Activated B cell treated with CpG ODN at 0.5 μM for 24 hours (primary cell): ENCODE measurements around the gene RCOR2. TPM values are rescaled to one million over a fixed set of nuclear protein-coding genes. Genes with fewer than 3 reads are reported as not detected.

Experiments
- ATAC-seq: fragments of 200-7000 bp; cut with Tn5 transposase; one replicate; pipeline ENCODE4 v1.10.0; 2021; ENCODE audit warnings: low read depth, mild to moderate bottlenecking, moderate library complexity
- CTCF ChIA-PET: fragments of 350-600 bp; sonication (Branson Sonifier 250); formaldehyde crosslinking; loops from one replicate; lab custom pipeline; 2021; ENCODE audit warnings: antibody characterized with exemption; lab: Charles Lee
- POLR2A ChIA-PET: fragments of 350-600 bp; sonication (Branson Sonifier 250); formaldehyde crosslinking; loops from one replicate; lab custom pipeline; 2021; ENCODE audit warnings: antibody characterized with exemption; lab: Charles Lee
- DNase-seq: peaks from one replicate; pipeline ENCODE4 v3.0.0; 2022
- H3K27ac Mint-ChIP-seq: one replicate; pipeline ENCODE4 v1.8.0; 2020; ENCODE audit warnings: mixed read lengths
- H3K27me3 Mint-ChIP-seq: one replicate; pipeline ENCODE4 v1.8.0; 2021; ENCODE audit warnings: mixed read lengths
- H3K36me3 Mint-ChIP-seq: one replicate; pipeline ENCODE4 v1.8.0; 2021; ENCODE audit warnings: low read depth, mixed read lengths
- H3K4me1 Mint-ChIP-seq: one replicate; pipeline ENCODE4 v1.8.0; 2021; ENCODE audit warnings: mixed read lengths
- H3K4me3 Mint-ChIP-seq: one replicate; pipeline ENCODE4 v1.8.0; 2020; ENCODE audit warnings: mild to moderate bottlenecking, mixed read lengths
- H3K9me3 Mint-ChIP-seq: one replicate; pipeline ENCODE4 v1.8.0; 2020; ENCODE audit warnings: mixed read lengths
- intact Hi-C: fragments of 100-400 bp; cut with micrococcal nuclease; formaldehyde crosslinking; loops from one replicate; pipeline ENCODE4 v1.15.1; 2024
- total RNA-seq: library from RNA; stranded (reverse); gene quantifications from 2 replicates; pipeline ENCODE4 v1.2.3, GENCODE V29; 2022
- TF ChIP-seq, protein P1 (sequence below): fragments of 200-600 bp; IDR thresholded peaks from one replicate; pipeline ENCODE4 v1.8.0; 2022; ENCODE audit warnings: antibody characterized with exemption, mild to moderate bottlenecking

RCOR2 gene
- total RNA-seq, 1 donor from 2014 or later: not detected

DNA sequence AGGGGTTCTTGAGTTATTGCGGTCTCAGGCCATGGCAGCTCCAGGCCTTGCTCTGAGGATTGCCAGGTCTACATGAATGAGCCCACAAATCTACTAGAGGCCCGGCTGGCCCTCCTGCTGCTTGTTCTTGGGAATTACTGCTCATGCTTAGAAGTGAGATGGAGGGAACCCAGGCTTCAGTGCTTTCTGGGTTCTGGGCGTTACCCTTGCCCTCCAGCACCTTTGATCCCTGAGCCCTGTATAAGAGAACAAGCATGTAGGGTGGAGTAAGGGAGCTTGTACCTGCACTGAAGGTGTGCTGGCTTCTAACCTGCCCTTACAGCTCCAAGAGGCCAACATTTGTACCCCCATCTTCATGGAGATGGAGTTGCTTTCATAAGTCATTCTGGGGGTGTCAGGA is 25.8 kb upstream of the RCOR2 start:
- no peak for DNase-seq
- no peaks in the 10 kb centered on the region for H3K27me3 Mint-ChIP-seq
- peaks cover 41% of the 10 kb centered on the region for H3K4me1 Mint-ChIP-seq
- H3K36me3 Mint-ChIP-seq: peaks cover 19% of the 10 kb centered on the region
- ChIA-PET CTCF (interaction anchor here (1.1 to 6.3 kb wide), 2 partner anchors 105 to 463 kb away, joined by 3 to 130 read pairs; partner anchors contain the start of gene MARK2), POLR2A (interaction anchor here (0.6 kb wide), 1 partner anchor 16 kb away, joined by 3 read pairs; no protein-coding TSS in a partner anchor)
- no peak overlapping the region for H3K27ac Mint-ChIP-seq
- TF ChIP-seq, protein P1, sequence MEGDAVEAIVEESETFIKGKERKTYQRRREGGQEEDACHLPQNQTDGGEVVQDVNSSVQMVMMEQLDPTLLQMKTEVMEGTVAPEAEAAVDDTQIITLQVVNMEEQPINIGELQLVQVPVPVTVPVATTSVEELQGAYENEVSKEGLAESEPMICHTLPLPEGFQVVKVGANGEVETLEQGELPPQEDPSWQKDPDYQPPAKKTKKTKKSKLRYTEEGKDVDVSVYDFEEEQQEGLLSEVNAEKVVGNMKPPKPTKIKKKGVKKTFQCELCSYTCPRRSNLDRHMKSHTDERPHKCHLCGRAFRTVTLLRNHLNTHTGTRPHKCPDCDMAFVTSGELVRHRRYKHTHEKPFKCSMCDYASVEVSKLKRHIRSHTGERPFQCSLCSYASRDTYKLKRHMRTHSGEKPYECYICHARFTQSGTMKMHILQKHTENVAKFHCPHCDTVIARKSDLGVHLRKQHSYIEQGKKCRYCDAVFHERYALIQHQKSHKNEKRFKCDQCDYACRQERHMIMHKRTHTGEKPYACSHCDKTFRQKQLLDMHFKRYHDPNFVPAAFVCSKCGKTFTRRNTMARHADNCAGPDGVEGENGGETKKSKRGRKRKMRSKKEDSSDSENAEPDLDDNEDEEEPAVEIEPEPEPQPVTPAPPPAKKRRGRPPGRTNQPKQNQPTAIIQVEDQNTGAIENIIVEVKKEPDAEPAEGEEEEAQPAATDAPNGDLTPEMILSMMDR: no peak
- no peak overlapping the region for H3K4me3 Mint-ChIP-seq
- no peaks in the 10 kb centered on the region for H3K9me3 Mint-ChIP-seq
- intact Hi-C loops: loop anchor here (10.0 kb wide), 1 partner anchor 468 kb away; no protein-coding TSS in a partner anchor
- no peak for ATAC-seq

DNA sequence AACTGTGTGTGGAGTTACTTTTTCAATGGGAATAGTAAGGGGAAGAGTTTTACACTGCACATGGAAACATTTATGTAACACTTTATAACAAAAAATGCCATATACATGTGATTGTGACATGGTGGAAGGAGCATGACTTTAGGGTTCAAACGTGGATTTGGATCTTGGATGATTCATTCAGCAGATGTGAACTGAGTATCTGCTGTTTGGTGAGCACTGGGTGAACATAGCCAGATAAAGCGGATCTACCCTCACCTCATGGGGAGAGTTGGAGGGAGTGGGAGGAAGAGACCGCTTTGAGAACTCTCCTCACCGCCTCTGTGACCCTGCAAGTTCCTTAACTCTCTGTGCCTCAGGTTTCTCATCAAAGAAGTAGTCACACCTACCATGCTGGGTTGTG is 24.9 kb upstream of the RCOR2 start:
- DNase-seq (no peak), ATAC-seq (no peak)
- no peaks in the 10 kb centered on the region for H3K9me3 Mint-ChIP-seq
- POLR2A ChIA-PET: no interaction called here
- no peak overlapping the region for H3K4me3 Mint-ChIP-seq
- H3K27ac Mint-ChIP-seq: peak overlapping the region; percentile 80
- TF ChIP-seq, protein P1: no peak
- peaks cover 14% of the 10 kb centered on the region for H3K36me3 Mint-ChIP-seq
- intact Hi-C loops: loop anchor here (10.0 kb wide), 1 partner anchor 467 kb away; no protein-coding TSS in a partner anchor
- no peaks in the 10 kb centered on the region for H3K27me3 Mint-ChIP-seq
- CTCF ChIA-PET: interaction anchor here (1.1 to 6.3 kb wide), 2 partner anchors 104 to 462 kb away, joined by 3 to 130 read pairs; partner anchors contain the start of gene MARK2
- peaks cover 42% of the 10 kb centered on the region for H3K4me1 Mint-ChIP-seq

DNA sequence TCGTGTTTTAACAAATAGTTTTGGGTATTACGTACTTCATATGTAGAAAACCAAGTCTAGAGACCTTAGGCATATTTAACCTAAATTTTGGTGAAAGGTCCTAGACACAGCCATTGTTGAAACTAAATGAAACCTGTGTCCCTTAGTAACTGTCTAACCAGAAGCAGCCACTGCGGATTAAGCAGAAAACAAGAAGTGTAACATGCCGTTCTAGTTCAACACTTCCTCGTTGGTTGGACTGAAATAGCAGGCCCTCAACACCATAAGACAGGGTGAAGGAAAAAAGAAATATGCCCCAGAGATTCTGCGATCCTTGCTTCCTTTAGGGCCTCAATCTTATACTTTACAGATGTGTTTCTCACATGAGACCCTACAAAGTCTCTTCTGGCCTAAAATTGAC is 23.8 kb upstream of the RCOR2 start:
- ATAC-seq: no peak
- POLR2A ChIA-PET: interaction anchor here (0.6 kb wide), 1 partner anchor 44 kb away, joined by 14 read pairs; no protein-coding TSS in a partner anchor
- CTCF ChIA-PET: no interaction called here
- Mint-ChIP-seq H3K36me3 (peaks cover 8% of the 10 kb centered on the region), H3K4me3 (peak overlapping the region; percentile 90), H3K4me1 (peaks cover 42% of the 10 kb centered on the region), H3K27me3 (no peaks in the 10 kb centered on the region), H3K27ac (peak overlapping the region; percentile 80), H3K9me3 (no peaks in the 10 kb centered on the region)
- TF ChIP-seq, protein P1: no peak
- intact Hi-C loops: loop anchor here (10.0 kb wide), 1 partner anchor 466 kb away; no protein-coding TSS in a partner anchor
- DNase-seq: no peak

DNA sequence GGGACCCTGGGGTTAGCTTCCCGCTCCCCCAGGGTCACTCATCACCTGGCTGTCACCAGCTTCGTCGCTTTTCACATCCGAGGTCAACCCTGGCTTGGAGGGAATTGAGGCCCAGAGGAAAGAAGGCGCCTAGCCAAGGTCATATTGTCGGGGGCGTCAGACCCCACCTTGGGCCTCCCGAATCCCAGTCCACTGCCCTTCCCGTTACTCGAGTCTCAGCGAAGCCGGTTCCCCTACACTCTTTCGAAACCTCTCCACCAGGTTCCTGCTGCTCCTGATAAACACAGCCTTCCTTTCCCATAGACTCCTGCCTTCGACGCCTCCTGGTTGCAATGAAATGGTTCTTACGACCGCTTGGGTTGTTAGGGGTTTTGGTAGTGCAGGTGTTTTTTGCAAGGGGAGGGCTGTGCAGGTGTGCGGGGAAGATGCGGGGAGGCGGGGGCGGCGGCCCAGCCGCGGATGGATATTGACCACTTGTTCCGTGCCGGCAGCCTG is 22.5 kb upstream of the RCOR2 start:
- H3K4me3 Mint-ChIP-seq: peak overlapping the region; percentile 90
- peak overlapping the region; percentile 64 for H3K27ac Mint-ChIP-seq
- no peaks in the 10 kb centered on the region for H3K9me3 Mint-ChIP-seq
- DNase-seq (no peak), ATAC-seq (no peak)
- H3K36me3 Mint-ChIP-seq: peaks cover 8% of the 10 kb centered on the region
- POLR2A ChIA-PET: interaction anchor here (0.6 to 1.5 kb wide), 7 partner anchors 13 to 1954 kb away, joined by 3 to 10 read pairs (median 3); partner anchors contain the start of genes MARK2 and PRDX5
- CTCF ChIA-PET: no interaction called here
- TF ChIP-seq, protein P1: no peak
- H3K4me1 Mint-ChIP-seq: peaks cover 41% of the 10 kb centered on the region
- no peaks in the 10 kb centered on the region for H3K27me3 Mint-ChIP-seq
- intact Hi-C loops: loop anchor here (2.0 to 5.0 kb wide), 6 partner anchors 23 to 983 kb away; partner anchors contain the start of genes DNAJC4, PPP2R5B, PRDX5 and RCOR2
